GM12878 (cell line): ENCODE results near the gene EIF2B4. TPM values are rescaled to one million over a fixed set of nuclear protein-coding genes. Genes with fewer than 3 reads are reported as not detected.
A peak's percentile ranks its signal among the peaks of the same experiment; 100 is the strongest.

ENCODE experiments used
- ASH2L ChIP-seq: fragments of 300-600, 200-600 bp; sonication (generic); IDR thresholded peaks from 2 replicates; pipeline ENCODE4 v1.6.1; 2017; ENCODE audit warnings: low read depth, mild to moderate bottlenecking, borderline replicate concordance
- BCL11A ChIP-seq: IDR thresholded peaks from 2 replicates; pipeline ENCODE4 v1.6.1; 2011; ENCODE audit warnings: low read depth, low read length
- BRCA1 ChIP-seq: IDR thresholded peaks from 2 replicates; pipeline ENCODE4 v1.6.1; 2011; ENCODE audit warnings: low read depth, low read length, improper control_type of control experiment
- CBFB ChIP-seq: IDR thresholded peaks from 2 replicates; pipeline ENCODE4 v1.6.1; 2016; ENCODE audit warnings: antibody characterized with exemption, low read depth
- CTCF ChIP-seq, 3 experiments: IDR thresholded peaks in 2 of 3; conservative IDR thresholded peaks in 1 of 3; 2 replicates each; pipeline ENCODE4 v1.5.1; 2011; ENCODE audit warnings: low read depth in 3 of 3, low read length in 3 of 3, mild to moderate bottlenecking in 3 of 3, control low read depth in 2 of 3, moderate library complexity in 2 of 3, inconsistent platforms in 1 of 3, mixed read lengths in 1 of 3; ENCODE audit not compliant: control insufficient read depth in 2 of 3, insufficient read depth in 1 of 3; ENCODE audit errors: extremely low read depth in 1 of 3
- DPF2 ChIP-seq: fragments of 450-650 bp; IDR thresholded peaks from 2 replicates; pipeline ENCODE4 v1.6.1; 2017; ENCODE audit warnings: mild to moderate bottlenecking
- E2F4 ChIP-seq: IDR thresholded peaks from 2 replicates; pipeline ENCODE4 v1.6.1; 2012; ENCODE audit warnings: low read depth, low read length, improper control_type of control experiment
- ETV6 ChIP-seq, 2 experiments: fragments of 450-650 bp in 1 of 2; IDR thresholded peaks in 1 of 2; conservative IDR thresholded peaks in 1 of 2; 2 replicates each; pipeline ENCODE4 v1.6.1; 2014; ENCODE audit warnings: antibody characterized with exemption in 1 of 2, borderline replicate concordance in 1 of 2, low read depth in 1 of 2, mild to moderate bottlenecking in 1 of 2, moderate library complexity in 1 of 2
- IKZF2 ChIP-seq, 2 experiments: fragments of 450-650 bp; IDR thresholded peaks; 2 replicates each; pipeline ENCODE4 v1.6.1; 2017; ENCODE audit warnings: mild to moderate bottlenecking in 2 of 2, moderate library complexity in 2 of 2
- IRF3 ChIP-seq: fragments of 450-650 bp; IDR thresholded peaks from 2 replicates; pipeline ENCODE4 v1.6.1; 2014; ENCODE audit warnings: mild to moderate bottlenecking
- MTA3 ChIP-seq: IDR thresholded peaks from 2 replicates; pipeline ENCODE4 v1.6.1; 2012; ENCODE audit warnings: low read length, inconsistent platforms, borderline replicate concordance
- NFXL1 ChIP-seq: fragments of 450-650 bp; IDR thresholded peaks from 2 replicates; pipeline ENCODE4 v1.6.1; 2017; ENCODE audit warnings: antibody characterized with exemption, mild to moderate bottlenecking, borderline replicate concordance
- PAX8 ChIP-seq: fragments of 450-650 bp; IDR thresholded peaks from 2 replicates; pipeline ENCODE4 v1.6.1; 2017; ENCODE audit warnings: mild to moderate bottlenecking, moderate library complexity
- RAD21 ChIP-seq: IDR thresholded peaks from 2 replicates; pipeline ENCODE4 v1.6.1; 2011; ENCODE audit warnings: mild to moderate bottlenecking, low read depth, low read length, moderate library complexity; ENCODE audit not compliant: insufficient read depth
- RELB ChIP-seq: fragments of 450-650 bp; IDR thresholded peaks from 2 replicates; pipeline ENCODE4 v1.6.1; 2017; ENCODE audit warnings: low read depth, mild to moderate bottlenecking, moderate library complexity
- SMAD5 ChIP-seq: IDR thresholded peaks from 2 replicates; pipeline ENCODE4 v1.6.1; 2016; ENCODE audit warnings: antibody characterized with exemption, low read depth
- SRF ChIP-seq, 2 experiments: IDR thresholded peaks; 2 replicates each; pipeline ENCODE4 v1.6.1; 2011; ENCODE audit warnings: low read depth in 2 of 2, low read length in 2 of 2, mild to moderate bottlenecking in 1 of 2, moderate library complexity in 1 of 2
- SUZ12 ChIP-seq: fragments of 200-600 bp; sonication (generic); IDR thresholded peaks from one replicate; pipeline ENCODE4 v1.6.1; 2018; ENCODE audit warnings: antibody characterized with exemption, mild to moderate bottlenecking; ENCODE audit not compliant: unreplicated experiment
- ZBTB4 ChIP-seq: fragments of 450-650 bp; formaldehyde crosslinking; IDR thresholded peaks from 2 replicates; pipeline ENCODE4 v1.4.0; 2022; ENCODE audit warnings: mild to moderate bottlenecking, moderate library complexity
- ZNF274 ChIP-seq: IDR thresholded peaks from one replicate; pipeline ENCODE4 v1.8.0; 2011; ENCODE audit not compliant: insufficient read length, insufficient read depth
- polyA plus RNA-seq, 11 experiments: library from polyadenylated mRNA; depleted of rRNA in 4 of 11; unstranded in 6 of 11; stranded (reverse) in 5 of 11; fragments of >200 nt; fragmentation: Nextera tagmentation in 4 of 11; fragmentation: Illumina TruSeq in 1 of 11; extraction: Ambion mirVana in 4 of 11; extraction: Trizol in 1 of 11; gene quantifications; 1 replicate in 1 of 11; 2 replicates in 10 of 11; pipeline versions ENCODE4 v1.2.1 to v1.2.3, GENCODE V29; 2011 to 2016; ENCODE audit warnings: inconsistent platforms in 2 of 11, missing spikeins in 2 of 11, low read depth in 1 of 11
- total RNA-seq, 4 experiments: library from RNA; depleted of rRNA in 3 of 4; stranded (reverse); fragments of >200 nt in 3 of 4; fragmentation: Illumina TruSeq in 1 of 4; extraction: Trizol in 1 of 4; gene quantifications; 2 replicates each; pipeline versions ENCODE4 v1.2.1 to v1.2.3, GENCODE V29; 2013 to 2021

The EIF2B4 gene
- total and polyA plus RNA-seq, 10 of the 15 experiments (the other 5 are each of a cell fraction or from before 2014, with no cell fraction given), result 13.4 to 53.9 (median 27.5) TPM

- TF ChIP-seq SRF (IDR thresholded peaks at IDR 0.05; ENCODE audit: low read depth in 2 of 2, low read length in 2 of 2) (0 out of 4 replicates have a peak, but pooled peaks of 1 of the 2 experiments have one; percentile 22), MTA3 (no peak), IRF3 (no peak), RELB (no peak), ZBTB4 (CRISPR knock-in tag) (no peak), ASH2L (peak; percentile 19; the same call in 1 of the 2 replicates), CBFB (no peak), SMAD5 (no peak), BCL11A (no peak), BRCA1 (no peak), PAX8 (no peak), IKZF2 (IDR thresholded peaks at IDR 0.05) (no peak), E2F4 (0 out of 2 replicates have a peak, but pooled peaks have one; percentile 37), ZNF274 (no peak), RAD21 (no peak), DPF2 (0 out of 2 replicates have a peak, but pooled peaks have one; percentile 56), SUZ12 (no peak), NFXL1 (no peak), ETV6 (conservative IDR thresholded peaks at IDR 0.05 in 1 of 2, IDR thresholded peaks at IDR 0.05 in 1 of 2; ENCODE audit: borderline replicate concordance in 1 of 2, low read depth in 1 of 2) (no peak), CTCF (IDR thresholded peaks at IDR 0.05 in 2 of 3, conservative IDR thresholded peaks at IDR 0.05 in 1 of 3; ENCODE audit: control insufficient read depth in 2 of 3, extremely low read depth in 1 of 3, insufficient read depth in 1 of 3, low read depth in 3 of 3, low read length in 3 of 3) (no peak)
These were observed 10.7 kb upstream of the EIF2B4 start, which contains the start of gene ZNF513 (continued) for GRCh38 chr2:27380626-27381545.
